GM19468 (cell line): Measurements from ENCODE around the gene ADNP.
"Not testable (repeated sequence)": the region's sequence is repeated elsewhere in the genome, so short reads cannot be mapped to it uniquely, and the experiment has no call there.

Experiments
- ATAC-seq: cut with Tn5 transposase; IDR thresholded peaks from one replicate; pipeline ENCODE4 v1.9.1; 2021; ENCODE audit warnings: mild to moderate bottlenecking, moderate library complexity, moderate number of reproducible peaks; ENCODE audit not compliant: unreplicated experiment; ENCODE audit errors: extremely low read depth

ADNP gene

DNA sequence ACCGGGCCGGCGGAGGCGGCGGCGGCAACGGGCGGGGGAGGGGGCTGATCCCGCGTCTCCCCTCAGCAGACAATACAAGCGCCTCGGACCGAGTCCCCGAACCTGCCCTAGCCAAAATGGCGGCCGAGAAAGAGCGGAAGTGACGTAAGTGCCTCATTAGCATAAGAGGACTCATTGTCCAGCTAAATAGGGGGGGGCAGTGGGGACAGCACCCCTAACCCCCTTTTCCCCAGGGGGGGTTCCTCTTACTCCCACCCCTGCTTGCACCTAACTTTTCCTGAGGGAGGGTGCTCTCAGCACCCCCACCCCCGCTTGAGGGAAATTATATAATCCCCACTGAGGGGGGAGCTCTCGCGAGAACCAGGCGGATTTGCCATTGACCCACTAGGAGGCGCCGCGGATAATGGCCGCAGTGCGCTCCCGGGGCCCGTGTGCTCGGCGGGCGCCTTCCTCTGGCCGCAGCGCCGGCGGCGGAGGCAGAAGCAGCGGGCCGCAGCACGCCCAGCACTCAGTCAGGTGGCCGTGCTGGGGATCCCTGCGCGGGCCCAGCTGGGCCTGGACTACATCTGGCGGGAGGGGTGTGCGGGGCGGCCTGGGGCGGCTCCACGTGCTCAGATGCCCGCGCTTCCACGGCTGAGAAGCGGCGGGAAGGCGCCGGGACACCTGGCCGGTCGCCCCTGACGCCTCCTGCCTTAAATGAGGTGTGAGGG, at the start of gene ADNP:
Gene ADNP, minus strand, starts transcription at position 132 of the 710 bp plus-strand sequence. CDS start 27,441 bp downstream, outside the sequence.
- ATAC-seq = peak; percentile 49

DNA sequence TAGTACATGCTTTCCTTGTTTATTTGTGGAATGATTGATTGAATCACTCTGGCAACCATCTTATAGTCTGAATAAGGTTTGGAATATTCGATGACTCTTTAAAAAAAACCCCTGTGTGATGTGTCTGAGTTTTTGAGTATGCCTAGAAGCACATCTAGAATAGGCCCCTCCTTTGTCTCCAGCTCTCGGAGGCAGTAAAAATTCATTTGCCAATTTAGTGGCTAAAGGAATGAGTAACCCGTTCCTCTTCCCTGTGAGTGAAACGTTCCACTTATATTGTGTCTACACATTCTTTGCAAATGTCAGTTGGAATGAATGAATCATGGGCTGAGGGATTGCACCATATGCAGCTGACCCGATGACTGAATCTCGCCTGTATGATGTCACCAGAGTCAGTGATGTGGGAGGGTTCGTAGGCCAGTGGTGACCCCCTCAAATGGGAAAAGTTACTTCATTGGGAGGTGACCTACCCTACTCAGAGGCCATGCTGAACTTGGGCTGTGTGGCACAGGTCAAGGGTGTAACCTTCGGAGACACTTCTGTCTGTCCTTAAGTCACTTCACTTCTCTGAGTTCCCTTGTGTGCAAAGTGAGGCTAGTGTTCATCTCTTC, 48.9 kb upstream of the ADNP start:
- no peak for ATAC-seq

DNA sequence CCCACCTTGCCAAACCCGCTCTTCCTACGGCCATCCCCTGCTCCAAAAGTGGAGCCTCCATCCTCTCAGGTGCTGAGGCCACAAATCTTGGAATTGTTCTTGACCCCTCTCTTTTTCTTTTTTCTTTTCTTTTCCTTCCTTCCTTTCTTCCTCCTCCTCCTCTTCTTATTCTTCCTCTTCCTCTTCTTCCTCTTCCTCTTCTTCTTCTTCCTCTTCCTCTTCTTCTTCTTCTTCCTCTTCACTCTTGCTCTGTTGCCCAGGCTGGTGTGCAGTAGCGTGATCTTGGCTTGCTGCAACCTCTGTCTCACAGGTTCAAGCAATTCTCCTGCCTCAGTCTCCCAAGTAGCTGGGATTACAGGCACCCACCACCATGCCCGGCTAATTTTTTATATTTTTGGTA, 47.3 kb upstream of the ADNP start:
- ATAC-seq = not testable (repeated sequence)

DNA sequence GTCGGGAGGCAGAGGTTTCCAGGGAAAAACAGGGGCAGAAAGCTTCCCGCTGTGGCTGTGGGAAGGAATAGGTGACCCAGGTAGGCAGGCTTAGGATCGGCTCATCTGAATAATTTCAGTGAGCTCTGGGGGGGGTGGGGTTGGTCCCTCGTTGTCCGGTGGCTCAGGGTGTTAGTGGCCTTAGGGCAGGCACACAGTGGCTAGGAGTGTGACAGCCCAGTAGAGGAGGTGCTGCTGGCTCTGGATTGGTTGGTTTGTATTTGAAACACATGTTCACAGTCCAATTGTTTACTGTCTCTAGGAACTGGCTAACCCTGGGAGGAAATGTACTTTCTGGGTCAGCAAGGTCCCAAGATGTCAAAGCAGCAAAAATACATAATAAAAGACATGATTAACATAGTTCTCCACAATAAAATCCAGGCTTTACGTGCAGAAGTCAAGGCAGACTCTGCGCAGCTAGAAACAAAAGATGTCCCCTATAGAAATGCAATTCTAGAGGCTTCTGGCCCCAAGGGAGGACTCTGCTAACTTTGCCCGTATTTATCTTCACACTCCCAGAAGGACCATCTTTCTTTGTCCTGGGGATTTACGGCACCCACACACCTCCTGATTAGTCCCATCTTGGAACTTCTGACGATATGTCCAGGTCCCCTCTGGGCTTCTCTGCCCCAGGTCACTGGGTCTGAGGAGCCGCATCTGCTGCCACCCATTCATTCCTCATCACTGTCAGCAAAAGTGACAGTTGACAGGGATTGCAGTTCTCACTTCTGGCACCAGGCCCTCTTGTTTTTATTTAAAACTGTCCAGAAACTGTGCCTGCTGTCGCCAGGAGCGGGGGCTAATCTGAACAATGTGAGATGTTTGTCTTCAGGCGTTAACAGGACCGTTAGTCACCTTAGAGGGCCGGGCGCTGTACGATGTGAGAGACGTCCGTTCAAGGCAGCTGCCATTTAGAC, 46.1 kb upstream of the ADNP start:
- ATAC-seq = no peak

DNA sequence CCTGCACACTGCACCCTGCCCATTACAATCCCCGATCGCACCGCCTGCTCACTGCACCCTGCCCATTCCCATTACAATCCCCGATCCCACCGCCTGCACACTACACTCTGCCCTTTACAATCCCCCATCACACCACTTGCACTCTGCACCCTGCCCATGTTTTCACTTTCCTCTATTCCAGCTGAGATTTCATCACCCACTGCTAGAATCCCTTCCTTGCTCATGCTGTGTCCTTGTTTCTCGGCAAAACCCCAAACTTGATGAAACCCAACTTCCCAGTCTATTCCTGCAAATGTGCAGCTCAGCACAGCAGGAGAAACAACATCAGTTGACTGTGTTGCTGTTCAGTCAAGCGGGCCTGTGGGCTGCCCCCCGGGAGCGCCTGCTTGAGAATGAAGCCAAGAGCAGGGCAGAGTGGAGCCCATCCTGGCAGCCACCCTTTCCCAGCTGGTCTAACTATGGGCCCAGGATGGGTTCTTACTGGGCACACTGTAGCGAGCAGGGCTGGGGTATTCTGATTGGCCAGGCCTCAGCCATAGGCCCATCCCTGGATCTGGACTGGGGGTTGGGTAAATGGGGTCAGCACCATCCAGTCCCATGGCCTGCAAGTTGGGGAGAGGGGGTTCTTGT, 44.6 kb upstream of the ADNP start:
- ATAC-seq = no peak

DNA sequence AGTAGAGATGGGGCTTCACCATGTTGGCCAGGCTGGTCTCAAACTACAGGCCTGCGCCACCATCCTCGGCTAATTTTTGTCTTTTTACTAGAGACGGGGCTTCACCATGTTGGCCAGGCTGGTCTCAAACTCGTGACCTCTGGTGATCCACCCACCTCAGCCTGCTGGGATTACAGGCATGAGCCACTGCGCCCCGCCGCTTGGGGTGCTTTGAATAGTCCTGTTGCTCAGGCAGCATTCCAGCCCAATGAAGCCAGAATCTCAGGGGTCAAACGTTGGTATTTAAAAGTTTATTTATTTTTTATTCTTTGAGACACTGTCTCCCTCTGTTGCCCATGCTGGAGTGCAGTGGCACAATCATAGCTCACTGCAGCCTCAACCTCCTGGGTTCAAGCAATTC, 38.7 kb upstream of the ADNP start:
- ATAC-seq = no peak

DNA sequence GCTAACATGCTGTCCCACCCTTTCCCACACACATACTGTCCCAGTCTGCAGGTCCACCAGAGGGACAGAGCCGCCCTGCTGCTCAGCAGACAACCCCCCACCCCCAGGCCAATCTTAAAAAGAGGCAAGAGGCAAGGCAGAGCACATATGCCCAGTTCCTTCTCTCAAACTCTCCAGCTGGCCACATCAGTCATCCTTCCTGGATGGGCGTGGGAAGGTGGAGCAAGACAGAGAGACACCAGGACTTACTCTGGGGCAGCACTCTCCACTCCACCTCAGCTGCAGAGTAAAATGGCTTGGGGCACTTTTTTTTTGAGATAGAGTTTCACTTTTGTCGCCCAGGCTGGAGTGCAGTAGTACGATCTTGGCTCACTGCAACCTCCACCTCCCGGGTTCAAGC, 38.2 kb upstream of the ADNP start:
- no peak for ATAC-seq

DNA sequence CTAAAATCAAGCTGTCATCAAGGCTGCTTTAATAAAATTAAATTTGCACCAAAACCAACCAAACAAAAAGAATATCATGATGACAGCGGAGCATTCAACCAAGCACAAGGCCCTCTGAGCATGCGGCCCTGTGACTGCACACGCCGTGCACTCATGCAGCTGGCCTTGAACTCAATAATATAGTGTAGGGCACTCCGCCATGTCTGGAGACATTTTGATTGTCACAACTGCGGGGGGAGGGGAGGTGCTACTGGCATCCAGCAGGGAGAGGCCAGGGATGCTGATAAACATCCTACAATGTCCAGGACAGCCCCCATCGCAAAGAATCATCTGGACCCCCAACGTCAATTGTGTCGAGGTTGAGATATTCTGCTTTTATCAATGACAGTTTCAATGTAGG, 37.1 kb upstream of the ADNP start:
- no peak for ATAC-seq

DNA sequence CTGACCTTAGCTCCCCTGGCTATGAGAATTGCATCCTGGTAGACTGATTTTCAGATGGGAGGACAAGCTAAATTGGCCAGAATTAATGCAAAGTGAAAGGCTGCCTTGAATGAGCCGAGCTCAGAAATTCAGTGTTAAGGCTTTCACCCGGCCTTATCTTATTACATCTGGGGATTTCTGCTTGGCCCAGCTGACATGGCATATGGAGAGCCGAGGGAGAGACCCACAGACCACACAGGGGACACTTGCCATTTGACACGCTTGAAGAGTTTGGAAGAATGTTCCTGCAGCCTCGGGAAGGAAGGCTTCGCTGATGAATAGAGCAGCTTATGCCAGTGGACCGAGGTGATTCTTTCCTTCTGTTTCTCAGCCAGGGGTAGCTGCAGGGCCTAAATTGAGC, 36.3 kb upstream of the ADNP start:
- ATAC-seq = no peak

DNA sequence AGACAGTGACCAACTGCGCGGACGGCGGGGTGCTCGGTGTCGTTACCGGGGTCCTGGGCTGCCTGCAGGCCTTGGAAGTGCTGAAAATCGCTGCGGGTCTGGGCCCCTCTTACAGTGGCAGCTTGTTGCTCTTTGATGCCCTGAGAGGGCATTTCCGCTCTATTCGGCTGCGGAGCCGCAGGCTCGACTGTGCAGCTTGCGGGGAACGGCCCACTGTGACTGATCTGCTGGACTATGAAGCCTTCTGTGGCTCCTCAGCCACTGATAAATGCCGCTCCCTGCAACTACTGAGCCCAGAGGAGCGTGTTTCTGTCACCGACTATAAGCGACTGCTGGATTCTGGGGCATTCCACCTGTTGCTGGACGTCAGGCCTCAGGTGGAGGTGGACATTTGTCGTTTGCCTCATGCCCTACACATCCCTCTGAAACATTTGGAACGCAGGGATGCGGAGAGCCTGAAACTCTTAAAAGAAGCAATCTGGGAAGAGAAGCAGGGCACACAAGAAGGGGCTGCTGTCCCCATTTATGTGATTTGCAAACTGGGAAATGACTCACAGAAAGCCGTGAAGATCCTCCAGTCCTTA, 28.4 kb upstream of the ADNP start:
- no peak for ATAC-seq

DNA sequence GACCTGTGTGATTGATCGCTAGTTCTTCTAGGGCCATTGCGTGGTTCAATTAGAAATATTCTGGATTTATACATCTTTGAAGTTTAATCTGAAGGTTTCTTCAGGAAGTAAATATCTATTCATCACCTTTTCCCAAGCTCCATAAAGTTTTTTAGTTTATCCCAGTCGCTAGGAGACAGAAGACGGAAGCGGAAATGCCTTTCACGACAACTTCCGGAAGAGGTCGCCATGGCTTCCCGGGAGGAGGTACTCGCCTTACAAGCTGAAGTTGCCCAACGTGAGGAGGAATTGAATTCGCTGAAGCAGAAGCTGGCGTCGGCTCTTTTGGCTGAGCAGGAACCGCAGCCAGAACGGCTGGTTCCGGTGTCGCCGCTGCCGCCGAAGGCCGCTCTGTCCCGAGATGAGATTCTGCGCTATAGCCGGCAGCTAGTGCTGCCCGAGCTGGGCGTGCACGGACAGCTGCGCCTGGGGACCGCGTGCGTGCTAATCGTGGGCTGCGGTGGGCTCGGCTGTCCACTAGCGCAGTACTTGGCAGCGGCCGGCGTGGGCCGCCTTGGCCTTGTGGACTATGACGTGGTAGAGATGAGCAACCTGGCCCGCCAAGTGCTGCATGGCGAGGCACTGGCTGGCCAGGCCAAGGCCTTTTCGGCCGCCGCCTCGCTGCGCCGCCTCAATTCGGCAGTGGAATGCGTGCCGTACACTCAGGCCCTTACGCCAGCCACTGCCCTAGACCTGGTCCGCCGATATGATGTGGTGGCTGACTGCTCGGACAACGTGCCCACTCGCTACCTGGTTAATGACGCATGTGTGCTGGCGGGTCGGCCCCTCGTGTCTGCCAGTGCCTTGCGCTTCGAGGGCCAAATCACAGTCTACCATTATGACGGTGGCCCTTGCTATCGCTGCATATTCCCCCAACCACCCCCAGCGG, 27.6 kb upstream of the ADNP start, which contains the start of gene MOCS3:
Gene MOCS3, plus strand, starts transcription at position 204 of the 928 bp plus-strand sequence. Its CDS starts 25 bp downstream, at position 229.
- peak; percentile 70 for ATAC-seq

DNA sequence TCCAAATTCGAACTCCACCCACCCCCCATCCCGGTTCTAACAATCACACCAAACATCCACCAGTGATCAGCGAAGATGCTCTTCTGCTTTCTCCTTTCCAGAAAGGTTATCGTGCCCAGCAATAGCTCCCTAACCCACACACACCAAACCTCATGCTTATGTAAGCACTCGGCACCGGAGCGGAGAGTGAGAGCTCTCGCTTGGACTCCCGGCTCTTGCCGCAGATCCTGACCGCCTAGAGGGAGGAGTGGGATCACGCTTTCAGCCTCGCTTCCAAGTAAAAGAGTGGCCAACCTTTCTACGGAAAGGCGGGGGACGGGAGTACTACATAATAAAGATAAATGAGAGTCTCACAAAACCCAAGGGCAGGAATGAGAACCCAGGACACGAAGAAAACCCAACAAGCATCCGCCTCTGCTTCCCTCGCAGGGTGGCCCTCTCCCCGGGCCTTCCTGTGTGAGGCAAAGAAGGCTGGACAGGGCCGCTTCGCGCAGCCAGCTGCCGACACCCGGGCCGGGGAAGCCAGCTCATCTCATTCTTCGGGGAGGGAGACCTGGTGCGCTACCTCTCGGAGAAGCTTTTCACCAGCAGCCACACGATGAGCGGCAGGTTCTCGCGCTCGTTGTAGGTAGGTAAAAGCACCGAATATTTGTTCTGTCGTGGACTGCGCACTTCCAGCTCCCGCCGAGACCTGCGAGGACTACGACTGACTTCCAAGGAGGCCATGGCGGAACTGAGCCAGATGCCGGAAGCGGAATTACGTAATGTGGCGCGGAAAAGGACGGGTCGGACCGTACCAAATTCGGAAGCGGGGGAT, 26.8 kb upstream of the ADNP start, which contains the start of gene DPM1:
Gene DPM1, minus strand, starts transcription at position 735 of the 817 bp plus-strand sequence. Its CDS starts 9 bp downstream, at position 726.
- ATAC-seq = peak; percentile 14

DNA sequence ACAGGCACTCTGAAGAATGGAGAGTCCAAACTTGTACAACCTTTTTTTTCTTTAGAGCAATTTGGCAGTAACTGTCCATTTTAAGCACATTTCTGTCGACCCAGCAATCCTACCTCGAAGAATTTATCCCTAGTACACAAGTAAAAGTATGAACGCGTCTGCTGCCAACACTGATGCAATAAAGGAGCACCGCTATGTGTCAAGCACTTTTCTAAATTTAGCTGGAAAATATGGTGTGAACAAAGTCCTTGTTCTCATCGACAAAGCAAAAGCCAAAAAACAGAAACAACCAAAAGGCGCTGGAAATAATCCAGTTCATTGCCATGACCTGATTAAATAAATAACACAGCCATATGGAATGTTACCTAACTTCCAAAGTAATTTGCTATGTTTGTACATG, 26.0 kb upstream of the ADNP start:
- no peak for ATAC-seq

DNA sequence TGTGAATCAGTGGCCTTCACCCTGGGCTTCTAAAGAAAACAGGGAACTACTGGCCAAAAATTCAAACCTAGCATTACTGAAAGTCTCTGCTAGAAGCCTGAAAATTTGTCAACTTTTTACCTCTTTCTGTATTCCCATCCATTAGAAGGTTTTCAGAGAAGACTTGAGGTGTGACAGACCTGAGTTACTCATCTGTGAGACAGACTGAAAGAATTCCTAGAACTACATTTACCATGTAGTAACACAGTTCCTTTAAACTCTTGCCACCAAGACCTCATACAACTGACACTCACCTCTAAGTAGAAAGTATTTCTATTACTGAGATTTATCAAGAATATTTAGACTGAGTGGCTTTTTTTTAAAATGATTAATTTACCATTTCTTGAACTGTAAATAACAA, 22.6 kb upstream of the ADNP start:
- ATAC-seq = no peak

DNA sequence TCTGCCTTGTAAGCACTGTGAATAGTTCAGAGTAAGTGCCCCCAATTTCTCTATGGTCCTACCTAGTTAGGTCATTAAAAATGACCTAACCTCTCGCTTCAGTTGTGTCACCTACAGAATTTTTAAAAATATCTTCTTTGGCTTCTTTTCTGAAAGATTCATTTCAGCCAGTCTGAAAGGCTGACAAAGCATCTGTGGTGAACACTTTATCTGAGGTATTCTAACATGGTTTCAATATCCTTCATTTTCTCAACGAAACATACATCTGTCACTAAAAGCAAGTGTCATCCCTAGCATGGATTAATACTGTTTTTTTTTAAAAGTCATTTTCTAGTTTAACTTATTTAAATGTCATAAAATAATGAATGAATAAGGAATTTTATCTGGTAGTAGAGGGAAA, 22.0 kb upstream of the ADNP start:
- ATAC-seq = no peak

DNA sequence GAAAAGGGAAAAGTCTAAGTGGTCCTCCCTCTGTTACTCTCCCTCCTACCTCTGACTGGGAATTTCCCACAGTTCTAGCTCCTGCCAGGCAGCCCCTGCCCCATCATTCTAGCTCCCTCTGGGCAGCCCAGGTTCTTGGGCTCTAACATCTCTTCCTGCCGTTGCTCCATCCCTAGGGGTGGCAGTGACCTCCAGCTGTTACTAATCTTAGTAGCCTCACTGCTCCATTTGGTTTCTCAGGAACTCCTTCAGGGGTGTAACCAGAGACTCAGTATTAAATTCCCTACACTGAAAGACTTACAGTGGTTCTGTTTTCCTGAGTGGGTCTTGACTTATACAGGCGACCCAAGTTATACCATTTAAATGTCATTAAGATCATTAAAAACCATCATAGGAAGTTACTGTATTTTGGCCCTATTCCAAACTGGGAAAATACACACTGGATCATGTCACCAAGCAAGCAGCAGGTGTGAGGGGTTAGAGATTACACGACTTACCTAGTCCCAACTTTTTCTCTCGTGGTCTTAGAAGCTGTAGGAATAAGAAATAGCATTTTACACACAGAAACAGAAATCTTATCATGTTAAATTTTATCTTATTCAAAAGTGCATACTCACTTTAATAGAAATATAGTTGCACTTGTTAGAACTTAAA, 17.0 kb upstream of the ADNP start:
- ATAC-seq = no peak

DNA sequence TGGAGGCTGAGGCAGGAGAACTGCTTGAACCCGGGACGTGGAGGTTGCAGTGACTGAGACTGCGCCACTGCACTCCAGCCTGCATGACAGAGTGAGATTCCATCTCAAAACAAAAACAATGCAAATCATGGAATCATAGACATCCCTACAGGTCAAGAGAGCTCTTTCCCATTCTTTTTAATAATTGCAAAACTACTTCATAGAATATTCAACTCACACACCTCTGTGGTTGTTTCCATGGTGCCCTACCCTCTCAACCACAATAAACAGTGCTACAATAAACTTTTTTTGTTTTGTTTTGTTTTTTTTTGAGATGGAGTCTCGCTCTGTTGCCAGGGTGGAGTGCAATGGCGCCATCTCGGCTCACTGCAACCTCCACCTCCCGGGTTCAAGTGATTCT, 11.8 kb upstream of the ADNP start:
- ATAC-seq = no peak

DNA sequence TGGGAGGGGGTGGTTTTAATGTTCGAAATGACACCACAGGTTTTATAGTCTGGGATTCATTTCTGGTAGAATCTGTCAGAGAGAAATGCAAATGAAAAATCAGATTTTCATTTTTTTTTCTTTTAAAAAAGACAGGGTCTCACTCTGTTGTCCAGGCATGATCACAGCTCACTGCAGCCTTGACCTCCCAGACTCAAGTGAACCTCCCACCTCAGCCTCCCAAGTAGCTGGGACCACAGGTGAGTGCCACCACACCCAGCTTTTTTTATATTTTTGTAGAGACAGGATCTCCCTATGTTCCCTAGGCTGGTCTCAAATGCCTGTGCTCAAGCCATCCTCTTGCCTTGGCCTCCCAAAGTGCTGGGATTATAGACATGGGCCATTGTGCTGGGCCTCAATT, 2.4 kb upstream of the ADNP start:
- ATAC-seq = no peak
